H4 (cell line): ENCODE results near the gene OPHN1. TPM values are rescaled to one million over a fixed set of nuclear protein-coding genes. Genes with fewer than 3 reads are reported as not detected.
A peak's percentile ranks its signal among the peaks of the same experiment; 100 is the strongest.

ENCODE experiments used
- DNase-seq: peaks from one replicate; pipeline ENCODE4 v3.0.0-alpha.2; 2015; ENCODE audit warnings: low spot score
- total RNA-seq: library from RNA; depleted of rRNA; stranded (reverse); fragments of >200 nt; shearing (Covaris generic); gene quantifications from 2 replicates; pipeline ENCODE4 v1.2.3, GENCODE V29; 2014; rRNA removed

Gene OPHN1
- total RNA-seq, 1 experiment from 2014 or later = 2.0 TPM

DNA sequence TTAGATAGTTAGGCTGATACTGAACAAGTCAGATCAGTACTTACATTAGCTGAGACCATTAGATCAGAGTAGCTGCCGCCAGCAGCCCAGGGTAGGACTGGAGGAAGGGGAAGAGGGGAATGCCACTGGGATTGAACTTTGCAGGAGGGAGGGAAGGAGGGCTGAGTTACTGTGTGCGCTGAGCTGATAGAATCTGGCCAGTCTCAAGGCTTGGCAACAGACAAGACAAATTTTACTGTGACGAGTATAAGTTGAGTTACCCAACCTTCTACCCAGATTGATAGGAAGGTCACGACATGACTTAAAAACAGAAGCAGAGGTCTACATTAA lies 372.1 kb downstream of the OPHN1 start:
- DNase-seq = no peak

DNA sequence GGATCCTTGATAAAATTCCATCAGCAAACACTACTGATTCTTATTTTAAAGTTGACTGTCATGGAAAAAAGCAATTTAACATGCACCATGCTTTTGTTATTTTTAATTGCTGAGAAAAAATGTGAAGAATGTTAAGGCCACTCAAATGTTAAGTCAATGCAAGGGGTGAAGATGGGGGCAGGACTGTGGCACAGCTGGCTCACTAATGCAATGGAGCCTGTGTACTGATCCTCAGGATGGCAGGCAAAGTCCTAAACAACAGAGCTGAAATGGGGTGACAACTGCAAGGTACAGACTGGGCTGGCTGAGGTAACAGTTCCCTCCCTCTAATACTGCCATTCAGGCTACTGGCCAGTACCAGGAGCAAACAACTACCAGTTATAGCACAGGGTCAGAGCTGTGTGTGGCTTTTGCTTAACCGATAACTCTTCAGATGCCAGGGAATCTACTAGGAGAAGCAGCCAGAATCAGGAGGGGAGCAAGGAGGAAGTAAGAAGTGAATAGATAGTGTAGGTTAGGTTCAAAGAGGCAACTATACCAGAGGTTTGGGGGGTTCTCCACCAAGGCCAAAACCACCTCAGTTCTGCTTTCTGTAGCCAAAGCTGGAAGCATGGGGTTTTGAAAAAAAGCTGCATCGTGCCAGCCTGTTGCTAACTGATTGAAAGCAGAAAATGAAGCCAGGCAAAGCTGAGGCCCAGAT lies 372.6 kb downstream of the OPHN1 start:
- DNase-seq = no peak

DNA sequence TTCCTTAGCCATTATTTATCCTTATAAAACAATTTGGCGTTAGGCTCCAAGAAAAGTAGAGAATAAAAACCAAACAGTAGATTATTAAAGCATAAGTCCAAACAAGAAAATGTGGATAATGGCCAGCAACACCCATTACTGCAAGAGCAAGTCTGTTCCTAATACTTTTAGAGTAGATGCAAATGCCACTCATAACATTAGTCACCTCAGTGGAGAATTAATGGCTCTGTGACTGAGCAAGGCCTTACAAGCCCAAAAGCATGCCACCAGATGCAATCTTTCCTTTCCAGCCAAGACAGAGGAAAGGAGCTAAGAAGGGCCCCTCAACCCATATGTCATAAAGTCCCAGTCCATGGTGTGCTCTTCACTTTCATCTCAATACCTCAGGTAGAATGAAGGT lies 373.8 kb downstream of the OPHN1 start:
- no peak for DNase-seq

DNA sequence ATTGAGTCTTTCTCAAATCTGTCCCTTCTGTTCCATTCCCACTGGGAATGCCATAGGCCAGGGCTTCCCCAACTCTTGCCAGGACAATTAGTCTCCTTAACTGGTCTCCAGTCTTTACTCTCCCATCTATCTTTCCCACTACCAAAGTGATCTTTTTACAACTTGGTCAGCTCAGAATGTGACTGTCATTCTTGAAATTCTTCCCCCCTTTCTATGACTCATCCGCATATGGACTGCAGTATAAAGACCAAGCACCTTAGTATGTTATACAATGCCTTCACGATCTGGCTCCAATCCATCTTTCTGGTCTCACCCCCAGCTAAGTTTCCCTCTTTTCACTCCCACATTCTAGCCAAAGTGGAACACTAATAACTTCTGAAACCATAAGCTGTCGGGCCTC lies 383.8 kb downstream of the OPHN1 start:
- no peak for DNase-seq

DNA sequence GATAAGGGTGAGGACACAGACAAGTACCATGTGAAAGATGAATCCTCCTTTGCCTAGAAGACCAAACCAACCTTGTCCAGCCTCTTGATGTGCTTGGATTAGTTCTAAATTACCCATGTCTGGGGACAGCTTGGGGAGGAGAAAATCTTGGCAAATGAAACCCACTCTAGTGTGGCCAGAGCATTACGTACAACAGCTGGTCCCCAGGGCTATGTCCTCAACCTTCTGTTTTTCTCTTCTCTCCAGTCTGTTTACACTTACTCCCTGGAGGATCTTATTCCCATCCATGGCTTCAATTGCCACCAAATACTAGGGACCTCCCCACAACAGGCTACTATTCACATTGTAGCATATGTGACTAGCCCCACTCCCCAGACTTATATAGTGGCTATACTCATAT lies 384.5 kb downstream of the OPHN1 start:
- no peak for DNase-seq

DNA sequence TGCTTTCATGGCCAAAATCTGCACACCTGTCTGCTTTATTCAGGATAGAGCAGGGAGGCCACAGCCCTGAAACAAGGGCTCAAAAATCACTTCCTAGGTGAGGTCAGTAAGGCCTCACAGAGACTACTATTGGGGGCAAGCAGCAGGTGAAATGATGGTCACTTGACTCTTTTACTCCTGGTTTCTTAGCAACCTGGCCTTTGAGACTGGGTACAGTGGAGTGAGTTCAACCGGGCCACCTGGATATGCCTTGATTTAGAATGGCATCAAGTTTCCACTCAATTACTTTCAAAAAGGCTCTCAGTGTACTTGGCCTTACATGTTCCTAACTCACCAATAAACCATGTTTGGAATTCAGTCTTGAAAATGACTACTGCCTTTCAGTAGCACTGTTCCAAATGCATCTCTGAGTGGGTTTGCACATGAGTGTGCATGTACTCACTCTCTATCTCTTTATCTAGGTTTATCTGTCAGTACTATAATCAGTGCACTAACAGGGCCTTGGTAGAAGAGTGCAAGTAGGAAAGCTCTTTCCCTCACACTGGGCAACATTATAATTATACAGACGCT lies 388.2 kb downstream of the OPHN1 start:
- no peak for DNase-seq

DNA sequence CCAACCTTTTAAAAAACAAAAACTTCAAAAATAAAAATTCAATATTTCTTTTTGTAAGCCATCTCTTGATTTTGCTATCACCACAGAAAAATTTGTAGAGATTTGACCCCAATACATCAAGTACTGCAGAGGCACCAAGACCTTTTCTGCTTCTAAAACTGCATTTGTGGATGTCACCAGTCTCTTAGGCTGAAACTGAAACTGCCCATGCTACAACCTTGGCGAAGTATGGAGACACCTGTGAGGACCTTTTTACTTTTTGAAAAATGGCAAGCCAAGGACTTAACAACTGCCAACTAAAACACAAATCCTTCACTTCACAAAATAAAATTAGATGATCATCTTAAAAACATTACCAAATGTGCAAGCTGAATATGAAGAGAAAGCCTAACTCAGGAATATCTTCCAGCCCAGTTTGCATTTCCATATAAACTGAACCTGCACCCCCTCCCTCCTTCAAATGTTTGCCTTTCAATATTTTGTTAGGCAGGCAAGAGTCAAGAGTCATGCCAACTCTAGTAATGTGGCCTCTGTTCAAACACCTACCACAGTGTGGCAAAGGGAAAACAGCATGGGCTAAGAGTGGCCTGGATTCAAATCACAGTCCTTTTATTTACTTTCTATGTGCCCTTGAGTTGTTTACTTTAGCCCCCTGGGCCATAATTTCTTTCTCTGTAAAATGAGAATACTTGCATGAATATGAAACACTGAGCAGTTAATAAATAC lies 389.4 kb downstream of the OPHN1 start:
- no peak for DNase-seq

DNA sequence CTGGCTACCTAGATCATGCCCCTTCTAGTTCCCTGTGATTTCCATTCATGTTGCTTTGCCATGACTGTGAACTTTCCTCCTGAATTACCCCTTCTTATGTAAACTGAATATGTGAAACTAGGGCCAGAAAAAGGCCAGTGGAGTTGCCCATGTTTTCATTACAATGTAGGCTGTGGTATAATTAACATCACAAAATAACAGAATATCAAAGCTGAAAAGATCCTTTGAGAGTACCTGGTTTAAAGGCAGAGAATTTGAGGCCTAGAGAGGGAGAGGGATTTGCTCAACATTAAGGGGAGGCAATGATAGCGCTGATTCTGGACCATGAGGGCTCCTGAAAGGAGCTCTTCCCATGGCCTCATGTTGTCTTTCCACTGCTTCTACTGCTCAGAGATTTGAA lies 392.2 kb downstream of the OPHN1 start:
- no peak for DNase-seq

DNA sequence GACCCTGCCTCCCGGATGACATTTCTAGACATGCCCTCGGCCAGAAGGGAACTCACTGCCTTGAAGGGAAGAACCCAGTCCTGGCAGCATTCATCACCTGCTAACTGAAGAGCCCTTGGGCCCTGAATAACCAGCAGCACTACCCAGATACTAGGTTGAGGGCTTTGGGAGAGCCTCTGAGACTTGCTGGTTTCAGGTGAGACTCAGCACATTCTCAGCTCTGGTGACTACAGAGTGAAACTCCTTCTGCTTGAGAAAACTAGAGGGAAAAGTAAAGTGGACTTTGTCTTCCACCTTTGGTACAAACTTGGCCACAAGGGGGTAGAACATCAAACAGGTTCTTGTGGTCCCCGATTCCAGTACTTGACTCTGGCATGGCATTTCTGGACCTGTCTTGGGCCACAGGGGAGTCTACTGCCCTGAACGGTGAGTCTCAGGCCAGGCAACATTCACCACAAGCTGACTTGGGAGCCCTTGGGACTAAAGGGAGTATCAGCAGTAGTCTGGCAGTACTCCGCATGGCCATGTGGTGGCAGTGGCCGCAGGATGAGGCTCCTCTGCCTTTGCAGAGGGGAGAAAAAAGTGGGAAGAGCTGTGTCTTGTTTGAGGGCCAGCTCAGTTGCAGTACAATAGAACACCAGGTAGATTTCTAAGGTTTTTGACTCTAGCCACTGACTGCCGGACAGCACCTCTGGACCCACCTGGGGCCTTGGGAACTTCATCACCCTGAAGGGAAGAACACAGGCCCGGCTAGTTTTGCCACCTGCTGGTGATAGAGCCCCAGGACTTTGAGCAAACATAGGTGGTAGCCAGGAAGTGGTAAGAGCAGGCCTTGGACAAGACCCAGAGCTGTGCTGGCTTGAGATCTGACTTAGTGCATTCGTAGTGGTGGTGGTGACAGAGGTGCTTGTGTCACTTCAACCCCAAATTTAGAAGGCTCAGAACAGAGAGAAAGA lies 414.8 kb downstream of the OPHN1 start:
- DNase-seq = peak; percentile 5

DNA sequence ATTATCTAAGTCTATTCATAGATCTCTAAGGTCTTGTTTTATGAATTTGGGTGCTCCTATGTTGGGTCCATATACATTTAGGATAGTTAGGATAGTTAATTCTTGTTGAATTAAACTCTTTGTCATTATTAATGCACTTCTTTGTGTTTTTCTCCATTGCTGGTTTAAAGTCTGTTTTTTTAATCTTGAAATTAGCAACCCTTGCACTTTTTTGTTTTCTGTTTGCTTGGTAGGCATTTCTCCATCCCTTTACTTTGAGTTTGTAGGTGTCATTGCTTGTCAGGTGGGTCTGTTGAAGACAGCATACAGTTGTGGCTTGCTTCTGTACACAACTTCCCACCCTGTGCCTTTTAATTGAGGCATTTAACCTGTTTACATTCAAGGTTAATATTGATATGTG lies 434.8 kb downstream of the OPHN1 start:
- DNase-seq = no peak

Other genes starting within 250 kb of the OPHN1 start
- gene YIPF6, start 65.6 kb upstream of the OPHN1 start, total RNA-seq = 23.2 and 25.9 TPM in 2 replicates
- 2.7 and 3.1 TPM in 2 replicates for gene STARD8, start 214.2 kb upstream of the OPHN1 start, total RNA-seq